Ishikawa (cell line): ENCODE results near the gene RBPMS2.

Source experiments
- CEBPB ChIP-seq: IDR thresholded peaks from 2 replicates; pipeline ENCODE4 v1.6.1; 2012
- CREB1 ChIP-seq: IDR thresholded peaks from 2 replicates; pipeline ENCODE4 v1.6.1; 2012; ENCODE audit warnings: low read depth
- EGR1 ChIP-seq: IDR thresholded peaks from 2 replicates; pipeline ENCODE4 v1.6.1; 2012
- EP300 ChIP-seq: IDR thresholded peaks from 2 replicates; pipeline ENCODE4 v1.6.1; 2012; ENCODE audit warnings: borderline replicate concordance
- FOXM1 ChIP-seq: IDR thresholded peaks from 2 replicates; pipeline ENCODE4 v1.6.1; 2012; ENCODE audit warnings: low read depth, borderline replicate concordance
- NFIC ChIP-seq: IDR thresholded peaks from 2 replicates; pipeline ENCODE4 v1.6.1; 2012
- RAD21 ChIP-seq: IDR thresholded peaks from 2 replicates; pipeline ENCODE4 v1.6.1; 2012; ENCODE audit warnings: low read depth
- TAF1 ChIP-seq: IDR thresholded peaks from 2 replicates; pipeline ENCODE4 v1.6.1; 2012; ENCODE audit warnings: low read depth, mild to moderate bottlenecking
- TCF12 ChIP-seq: IDR thresholded peaks from 2 replicates; pipeline ENCODE4 v1.6.1; 2012; ENCODE audit warnings: low read depth
- TEAD4 ChIP-seq: IDR thresholded peaks from 2 replicates; pipeline ENCODE4 v1.6.1; 2012
- YY1 ChIP-seq: IDR thresholded peaks from 2 replicates; pipeline ENCODE4 v1.6.1; 2012; ENCODE audit warnings: low read depth
- ZBTB7A ChIP-seq: IDR thresholded peaks from 2 replicates; pipeline ENCODE4 v1.6.1; 2012; ENCODE audit warnings: low read depth
- TF ChIP-seq, protein P1 (sequence below): IDR thresholded peaks from 2 replicates; pipeline ENCODE4 v1.6.1; 2012; ENCODE audit warnings: low read depth, mild to moderate bottlenecking
- TF ChIP-seq, protein P2 (sequence below): IDR thresholded peaks from 2 replicates; pipeline ENCODE4 v1.6.1; 2012
- TF ChIP-seq, protein P3 (sequence below): IDR thresholded peaks from 2 replicates; pipeline ENCODE4 v1.6.1; 2012

Gene RBPMS2

DNA sequence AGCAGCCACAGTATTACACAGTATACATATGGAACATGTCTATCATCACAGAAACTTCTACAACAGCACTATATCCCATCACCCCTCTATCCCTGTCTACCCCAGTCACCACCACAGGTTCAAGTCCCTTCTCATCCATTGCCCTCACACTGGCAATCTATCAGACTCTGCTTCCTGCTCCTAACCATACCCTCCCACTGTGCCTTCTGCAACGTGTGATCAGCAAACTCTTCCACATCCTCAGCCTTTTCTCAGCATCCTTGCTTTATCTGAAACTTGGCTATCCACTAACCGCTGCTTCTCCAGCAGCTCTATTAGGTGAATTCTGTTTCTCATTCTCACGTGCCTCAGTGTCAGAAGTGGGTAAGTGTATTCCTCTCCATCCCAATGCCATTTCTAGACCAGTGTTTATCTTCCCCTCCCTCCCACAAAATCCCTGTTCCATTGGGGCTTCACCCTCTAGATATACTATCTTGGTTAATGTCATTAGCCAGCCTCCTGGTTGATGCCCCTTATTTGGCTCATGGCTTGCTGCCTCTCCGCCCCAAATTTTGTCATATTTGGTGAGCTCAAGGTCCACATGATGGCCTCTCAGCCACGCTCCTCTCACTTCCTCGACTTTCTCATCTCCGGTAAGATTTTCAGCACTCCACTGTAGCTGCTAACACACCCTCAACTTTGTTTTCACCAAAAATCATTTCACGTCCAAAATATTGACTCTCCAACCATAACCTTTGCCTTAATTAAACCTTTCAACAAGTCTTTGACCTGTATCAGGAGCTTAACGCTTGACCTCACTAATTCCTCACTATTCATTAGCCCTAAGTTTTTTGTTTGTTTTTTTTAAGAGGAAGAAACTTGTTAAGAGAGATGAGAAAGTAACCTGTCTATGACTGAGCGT is 69.1 kb downstream of the RBPMS2 start:
- TF ChIP-seq ZBTB7A (no peak), EGR1 (no peak), RAD21 (no peak), TEAD4 (no peak), CEBPB (no peak), YY1 (no peak), TAF1 (no peak), EP300 (no peak), FOXM1 (no peak), CREB1 (no peak)
- TF ChIP-seq, protein P1, sequence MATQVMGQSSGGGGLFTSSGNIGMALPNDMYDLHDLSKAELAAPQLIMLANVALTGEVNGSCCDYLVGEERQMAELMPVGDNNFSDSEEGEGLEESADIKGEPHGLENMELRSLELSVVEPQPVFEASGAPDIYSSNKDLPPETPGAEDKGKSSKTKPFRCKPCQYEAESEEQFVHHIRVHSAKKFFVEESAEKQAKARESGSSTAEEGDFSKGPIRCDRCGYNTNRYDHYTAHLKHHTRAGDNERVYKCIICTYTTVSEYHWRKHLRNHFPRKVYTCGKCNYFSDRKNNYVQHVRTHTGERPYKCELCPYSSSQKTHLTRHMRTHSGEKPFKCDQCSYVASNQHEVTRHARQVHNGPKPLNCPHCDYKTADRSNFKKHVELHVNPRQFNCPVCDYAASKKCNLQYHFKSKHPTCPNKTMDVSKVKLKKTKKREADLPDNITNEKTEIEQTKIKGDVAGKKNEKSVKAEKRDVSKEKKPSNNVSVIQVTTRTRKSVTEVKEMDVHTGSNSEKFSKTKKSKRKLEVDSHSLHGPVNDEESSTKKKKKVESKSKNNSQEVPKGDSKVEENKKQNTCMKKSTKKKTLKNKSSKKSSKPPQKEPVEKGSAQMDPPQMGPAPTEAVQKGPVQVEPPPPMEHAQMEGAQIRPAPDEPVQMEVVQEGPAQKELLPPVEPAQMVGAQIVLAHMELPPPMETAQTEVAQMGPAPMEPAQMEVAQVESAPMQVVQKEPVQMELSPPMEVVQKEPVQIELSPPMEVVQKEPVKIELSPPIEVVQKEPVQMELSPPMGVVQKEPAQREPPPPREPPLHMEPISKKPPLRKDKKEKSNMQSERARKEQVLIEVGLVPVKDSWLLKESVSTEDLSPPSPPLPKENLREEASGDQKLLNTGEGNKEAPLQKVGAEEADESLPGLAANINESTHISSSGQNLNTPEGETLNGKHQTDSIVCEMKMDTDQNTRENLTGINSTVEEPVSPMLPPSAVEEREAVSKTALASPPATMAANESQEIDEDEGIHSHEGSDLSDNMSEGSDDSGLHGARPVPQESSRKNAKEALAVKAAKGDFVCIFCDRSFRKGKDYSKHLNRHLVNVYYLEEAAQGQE: no peak
- TF ChIP-seq, protein P2, sequence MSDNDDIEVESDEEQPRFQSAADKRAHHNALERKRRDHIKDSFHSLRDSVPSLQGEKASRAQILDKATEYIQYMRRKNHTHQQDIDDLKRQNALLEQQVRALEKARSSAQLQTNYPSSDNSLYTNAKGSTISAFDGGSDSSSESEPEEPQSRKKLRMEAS: no peak
- TF ChIP-seq, protein P3, sequence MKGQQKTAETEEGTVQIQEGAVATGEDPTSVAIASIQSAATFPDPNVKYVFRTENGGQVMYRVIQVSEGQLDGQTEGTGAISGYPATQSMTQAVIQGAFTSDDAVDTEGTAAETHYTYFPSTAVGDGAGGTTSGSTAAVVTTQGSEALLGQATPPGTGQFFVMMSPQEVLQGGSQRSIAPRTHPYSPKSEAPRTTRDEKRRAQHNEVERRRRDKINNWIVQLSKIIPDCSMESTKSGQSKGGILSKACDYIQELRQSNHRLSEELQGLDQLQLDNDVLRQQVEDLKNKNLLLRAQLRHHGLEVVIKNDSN: no peak

DNA sequence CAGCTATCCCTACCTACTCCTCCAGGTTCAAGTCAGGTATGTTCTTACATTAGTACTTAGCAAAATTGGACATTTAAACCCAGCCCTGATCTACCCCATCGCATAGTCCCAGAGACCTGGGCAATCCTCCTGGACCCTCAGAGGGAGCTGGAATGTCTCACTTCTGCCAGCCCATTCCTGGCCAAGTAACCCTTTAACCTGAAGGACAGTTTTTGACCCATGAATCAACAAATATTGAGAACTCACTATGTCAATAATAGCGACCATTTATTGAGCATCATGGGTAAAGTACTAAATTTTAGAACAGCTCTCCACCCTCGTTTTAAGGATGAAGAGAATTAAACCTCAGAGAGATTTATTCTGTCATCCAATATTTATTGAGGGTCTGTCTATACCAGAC is 70.4 kb downstream of the RBPMS2 start:
- TF ChIP-seq, protein P1: no peak
- TF ChIP-seq TEAD4: no peak
- no peak for TF ChIP-seq CREB1
- TF ChIP-seq ZBTB7A: no peak
- no peak for TF ChIP-seq TAF1
- no peak for TF ChIP-seq FOXM1
- no peak for TF ChIP-seq YY1
- TF ChIP-seq, protein P3: no peak
- no peak for TF ChIP-seq TCF12

DNA sequence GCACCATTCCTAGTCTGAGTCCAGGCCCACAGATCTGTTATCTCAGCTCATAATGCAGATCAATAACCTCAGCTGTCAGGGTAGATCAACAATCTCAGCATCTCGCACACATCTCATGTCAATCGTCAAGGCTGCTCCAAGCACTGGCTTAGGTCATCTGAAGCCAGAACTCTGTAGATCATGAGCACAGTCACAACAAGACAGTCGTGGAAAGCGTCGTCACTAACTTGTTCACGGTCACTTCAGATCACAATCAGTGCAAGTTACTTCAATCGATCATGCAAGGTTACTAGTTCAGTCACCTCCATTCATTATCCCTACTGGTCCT is 71.8 kb downstream of the RBPMS2 start:
- TF ChIP-seq TCF12 (no peak), EGR1 (no peak), ZBTB7A (no peak), TAF1 (no peak), CEBPB (no peak), NFIC (no peak), FOXM1 (no peak), CREB1 (no peak), TEAD4 (no peak), RAD21 (no peak), EP300 (no peak), YY1 (no peak)
- TF ChIP-seq, protein P1: no peak
- TF ChIP-seq, protein P3: no peak
- TF ChIP-seq, protein P2: no peak
